ENCODE data around the gene CAMK4. TPM values are rescaled to one million over a fixed set of nuclear protein-coding genes. Genes with fewer than 3 reads are reported as not detected.

CAMK4 gene
- total and polyA plus RNA-seq, 2 of the 8 experiments (the other 6 are each of a cell fraction or from before 2014, with no cell fraction given) = 1.8 to 8.3 TPM

DNA sequence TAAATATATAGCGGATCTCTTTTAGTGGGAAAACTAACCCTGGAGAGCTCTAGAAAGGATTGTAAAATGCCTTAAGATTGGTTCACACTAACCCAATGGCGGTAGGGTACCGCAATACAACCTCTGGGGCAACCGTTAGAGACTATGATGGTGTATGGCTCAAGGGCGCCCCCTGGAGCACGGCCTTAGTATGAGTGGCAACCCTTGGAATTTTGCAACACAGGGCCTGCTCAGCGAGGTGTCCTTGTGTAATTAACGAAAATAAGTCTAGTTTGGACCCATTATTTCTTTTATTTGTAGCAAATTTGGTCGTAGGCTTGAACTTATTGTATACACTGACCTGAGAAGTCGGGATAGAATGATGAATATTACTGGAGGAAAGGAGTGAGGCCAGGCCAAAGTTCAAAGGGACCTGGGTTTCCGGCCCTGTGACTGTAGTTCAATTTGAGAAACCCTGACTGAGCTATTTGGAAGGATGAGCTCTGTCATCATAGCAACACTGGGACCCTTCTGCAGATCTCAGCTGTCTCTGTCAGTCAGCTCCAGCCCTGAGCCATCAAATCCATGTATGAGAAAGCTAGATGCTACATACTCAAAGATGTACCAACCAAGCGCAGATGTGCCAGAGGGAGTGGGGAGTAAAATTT, 54.8 kb downstream of the CAMK4 start (continued):
- TF ChIP-seq, protein P1, sequence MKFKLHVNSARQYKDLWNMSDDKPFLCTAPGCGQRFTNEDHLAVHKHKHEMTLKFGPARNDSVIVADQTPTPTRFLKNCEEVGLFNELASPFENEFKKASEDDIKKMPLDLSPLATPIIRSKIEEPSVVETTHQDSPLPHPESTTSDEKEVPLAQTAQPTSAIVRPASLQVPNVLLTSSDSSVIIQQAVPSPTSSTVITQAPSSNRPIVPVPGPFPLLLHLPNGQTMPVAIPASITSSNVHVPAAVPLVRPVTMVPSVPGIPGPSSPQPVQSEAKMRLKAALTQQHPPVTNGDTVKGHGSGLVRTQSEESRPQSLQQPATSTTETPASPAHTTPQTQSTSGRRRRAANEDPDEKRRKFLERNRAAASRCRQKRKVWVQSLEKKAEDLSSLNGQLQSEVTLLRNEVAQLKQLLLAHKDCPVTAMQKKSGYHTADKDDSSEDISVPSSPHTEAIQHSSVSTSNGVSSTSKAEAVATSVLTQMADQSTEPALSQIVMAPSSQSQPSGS (IDR thresholded peaks at IDR 0.05; ENCODE audit: low read length) = 0 out of 2 replicates have a peak, but pooled peaks have one; percentile 44
- TF ChIP-seq HDAC2 (IDR thresholded peaks at IDR 0.05; ENCODE audit: borderline replicate concordance in 1 of 2, low read depth in 2 of 2, low read length in 2 of 2) = peak; percentile 73 to 78; a peak in 2 of 4 replicates
- TF ChIP-seq, protein P2, sequence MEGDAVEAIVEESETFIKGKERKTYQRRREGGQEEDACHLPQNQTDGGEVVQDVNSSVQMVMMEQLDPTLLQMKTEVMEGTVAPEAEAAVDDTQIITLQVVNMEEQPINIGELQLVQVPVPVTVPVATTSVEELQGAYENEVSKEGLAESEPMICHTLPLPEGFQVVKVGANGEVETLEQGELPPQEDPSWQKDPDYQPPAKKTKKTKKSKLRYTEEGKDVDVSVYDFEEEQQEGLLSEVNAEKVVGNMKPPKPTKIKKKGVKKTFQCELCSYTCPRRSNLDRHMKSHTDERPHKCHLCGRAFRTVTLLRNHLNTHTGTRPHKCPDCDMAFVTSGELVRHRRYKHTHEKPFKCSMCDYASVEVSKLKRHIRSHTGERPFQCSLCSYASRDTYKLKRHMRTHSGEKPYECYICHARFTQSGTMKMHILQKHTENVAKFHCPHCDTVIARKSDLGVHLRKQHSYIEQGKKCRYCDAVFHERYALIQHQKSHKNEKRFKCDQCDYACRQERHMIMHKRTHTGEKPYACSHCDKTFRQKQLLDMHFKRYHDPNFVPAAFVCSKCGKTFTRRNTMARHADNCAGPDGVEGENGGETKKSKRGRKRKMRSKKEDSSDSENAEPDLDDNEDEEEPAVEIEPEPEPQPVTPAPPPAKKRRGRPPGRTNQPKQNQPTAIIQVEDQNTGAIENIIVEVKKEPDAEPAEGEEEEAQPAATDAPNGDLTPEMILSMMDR (IDR thresholded peaks at IDR 0.05; ENCODE audit: control extremely low read depth in 1 of 3, insufficient read depth in 1 of 3, low read depth in 1 of 3, low read length in 3 of 3) = peak; percentile 84 to 93 (median 85)

Data from H1 (cell line).